ENCODE measurements around the gene ATP6V0D1.

ATP6V0D1 gene

DNA sequence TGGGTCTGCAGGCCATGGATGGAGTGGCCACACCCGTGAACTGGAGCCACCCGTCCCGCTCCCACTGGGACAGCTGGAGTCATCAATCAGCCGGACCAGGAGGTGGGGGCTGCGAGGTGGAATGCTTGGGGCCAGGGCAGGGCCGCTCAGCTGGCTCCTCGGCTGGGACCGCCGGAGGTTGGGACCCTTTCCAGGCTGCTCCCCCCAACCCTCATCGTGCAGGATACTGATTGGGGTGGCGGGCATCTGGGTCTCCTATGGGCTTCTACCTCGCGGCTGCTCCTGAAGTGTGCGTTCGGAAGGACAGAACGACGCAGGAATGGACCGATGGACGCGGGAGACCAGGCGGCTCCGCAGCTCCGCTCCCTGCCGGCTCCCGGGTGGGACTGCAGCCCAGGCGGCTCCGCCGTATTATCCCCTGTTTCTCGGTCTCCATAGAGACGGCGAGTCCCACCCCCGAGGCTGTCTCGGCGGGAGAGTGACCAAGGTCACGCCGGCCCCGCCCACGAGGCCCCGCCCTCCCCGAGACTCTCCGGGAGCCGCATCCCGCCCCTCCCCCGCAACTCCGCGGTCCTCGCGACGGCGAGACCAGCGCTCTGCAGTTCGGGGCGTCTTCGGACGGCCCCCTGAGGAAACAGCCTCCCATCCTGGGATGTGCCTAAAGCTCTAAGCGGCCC is 87.7 kb downstream of the ATP6V0D1 start, which contains the start of gene TPPP3 (continued):
- TF ChIP-seq ZBTB8A (tag by site-specific recombination; IDR thresholded peaks at IDR 0.05) = 0 out of 2 replicates have a peak, but pooled peaks have one; percentile 21
- TF ChIP-seq ZSCAN23 (tag by site-specific recombination; IDR thresholded peaks at IDR 0.05) = no peak
- TF ChIP-seq GLIS1 (tag by site-specific recombination; IDR thresholded peaks at IDR 0.05) = peak; percentile 80
- TF ChIP-seq ZNF600 (tag by site-specific recombination; IDR thresholded peaks at IDR 0.05) = peak; percentile 57; the same call in 1 of the 2 replicates
- no peak for TF ChIP-seq ZNF155 (tag by site-specific recombination; IDR thresholded peaks at IDR 0.05)
- peak; percentile 92 for TF ChIP-seq KLF9 (tag by site-specific recombination; IDR thresholded peaks at IDR 0.05; ENCODE audit: low read depth)
- TF ChIP-seq ZNF837 (tag by site-specific recombination; IDR thresholded peaks at IDR 0.05) = no peak
- no peak for TF ChIP-seq SALL2 (tag by site-specific recombination; IDR thresholded peaks at IDR 0.05; ENCODE audit: borderline replicate concordance)
- TF ChIP-seq ZBTB20 (tag by site-specific recombination; IDR thresholded peaks at IDR 0.05) = no peak
- TF ChIP-seq KLF1 (tag by site-specific recombination; IDR thresholded peaks at IDR 0.05) = peak; percentile 81
- TF ChIP-seq, protein P1, sequence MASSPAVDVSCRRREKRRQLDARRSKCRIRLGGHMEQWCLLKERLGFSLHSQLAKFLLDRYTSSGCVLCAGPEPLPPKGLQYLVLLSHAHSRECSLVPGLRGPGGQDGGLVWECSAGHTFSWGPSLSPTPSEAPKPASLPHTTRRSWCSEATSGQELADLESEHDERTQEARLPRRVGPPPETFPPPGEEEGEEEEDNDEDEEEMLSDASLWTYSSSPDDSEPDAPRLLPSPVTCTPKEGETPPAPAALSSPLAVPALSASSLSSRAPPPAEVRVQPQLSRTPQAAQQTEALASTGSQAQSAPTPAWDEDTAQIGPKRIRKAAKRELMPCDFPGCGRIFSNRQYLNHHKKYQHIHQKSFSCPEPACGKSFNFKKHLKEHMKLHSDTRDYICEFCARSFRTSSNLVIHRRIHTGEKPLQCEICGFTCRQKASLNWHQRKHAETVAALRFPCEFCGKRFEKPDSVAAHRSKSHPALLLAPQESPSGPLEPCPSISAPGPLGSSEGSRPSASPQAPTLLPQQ (tag by site-specific recombination; IDR thresholded peaks at IDR 0.05) = 0 out of 2 replicates have a peak, but pooled peaks have one; percentile 27
- no peak for TF ChIP-seq ZNF621 (tag by site-specific recombination; IDR thresholded peaks at IDR 0.05)
- TF ChIP-seq GLIS2 (tag by site-specific recombination; IDR thresholded peaks at IDR 0.05) = 0 out of 2 replicates have a peak, but pooled peaks have one; percentile 59
- peak; percentile 17; the same call in 1 of the 2 replicates for TF ChIP-seq EGR2 (tag by site-specific recombination; IDR thresholded peaks at IDR 0.05; ENCODE audit: low read depth)
- no peak for TF ChIP-seq ZNF394 (tag by site-specific recombination; IDR thresholded peaks at IDR 0.05; ENCODE audit: borderline replicate concordance)
- no peak for TF ChIP-seq ZNF544 (tag by site-specific recombination; IDR thresholded peaks at IDR 0.05)

DNA sequence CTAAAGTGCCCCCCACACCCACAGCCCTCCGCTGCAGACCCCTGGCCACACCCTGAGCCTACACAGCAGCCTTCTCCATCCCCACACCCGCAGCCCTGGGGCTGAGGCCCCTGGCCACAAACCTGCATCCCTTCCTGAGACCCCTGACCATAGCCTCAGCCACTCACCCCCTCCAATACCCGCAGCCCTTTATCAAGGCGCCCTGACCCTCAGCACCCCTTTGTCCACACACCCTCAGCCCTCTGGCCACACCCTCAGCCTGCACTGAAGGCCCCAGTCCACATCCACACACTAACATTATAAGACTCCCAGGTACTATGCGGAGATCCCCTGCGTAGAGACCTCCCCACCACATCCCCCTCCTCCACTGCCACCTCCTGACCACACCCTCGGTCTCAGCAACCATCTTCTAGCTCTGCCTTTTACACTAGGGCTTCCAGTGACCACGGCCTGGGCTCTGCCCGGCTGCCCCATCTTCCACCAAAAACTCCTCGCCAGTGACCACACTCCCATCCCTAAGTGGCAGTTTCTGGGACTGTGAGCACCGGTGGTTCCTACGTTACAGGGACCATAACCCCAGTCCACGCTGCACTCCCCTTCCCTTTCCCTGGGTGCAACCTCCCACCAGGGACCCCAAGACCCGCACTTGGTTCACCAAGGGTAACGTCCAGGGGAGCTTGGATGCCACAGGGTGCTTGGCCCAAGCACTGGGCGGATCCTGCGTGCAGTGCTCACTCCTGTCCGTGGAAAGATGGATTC is 88.5 kb downstream of the ATP6V0D1 start:
- TF ChIP-seq, protein P2, sequence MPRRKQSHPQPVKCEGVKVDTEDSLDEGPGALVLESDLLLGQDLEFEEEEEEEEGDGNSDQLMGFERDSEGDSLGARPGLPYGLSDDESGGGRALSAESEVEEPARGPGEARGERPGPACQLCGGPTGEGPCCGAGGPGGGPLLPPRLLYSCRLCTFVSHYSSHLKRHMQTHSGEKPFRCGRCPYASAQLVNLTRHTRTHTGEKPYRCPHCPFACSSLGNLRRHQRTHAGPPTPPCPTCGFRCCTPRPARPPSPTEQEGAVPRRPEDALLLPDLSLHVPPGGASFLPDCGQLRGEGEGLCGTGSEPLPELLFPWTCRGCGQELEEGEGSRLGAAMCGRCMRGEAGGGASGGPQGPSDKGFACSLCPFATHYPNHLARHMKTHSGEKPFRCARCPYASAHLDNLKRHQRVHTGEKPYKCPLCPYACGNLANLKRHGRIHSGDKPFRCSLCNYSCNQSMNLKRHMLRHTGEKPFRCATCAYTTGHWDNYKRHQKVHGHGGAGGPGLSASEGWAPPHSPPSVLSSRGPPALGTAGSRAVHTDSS (tag by site-specific recombination; IDR thresholded peaks at IDR 0.05) = no peak
- no peak for TF ChIP-seq ZBTB21 (tag by site-specific recombination; IDR thresholded peaks at IDR 0.05)
- TF ChIP-seq ZNF544 (tag by site-specific recombination; IDR thresholded peaks at IDR 0.05) = no peak
- no peak for TF ChIP-seq ZNF660 (tag by site-specific recombination; IDR thresholded peaks at IDR 0.05)
- TF ChIP-seq KLF1 (tag by site-specific recombination; IDR thresholded peaks at IDR 0.05) = no peak
- no peak for TF ChIP-seq OSR2 (tag by site-specific recombination; IDR thresholded peaks at IDR 0.05)
- TF ChIP-seq ZNF664 (tag by site-specific recombination; IDR thresholded peaks at IDR 0.05) = no peak
- no peak for TF ChIP-seq ZNF530 (tag by site-specific recombination; IDR thresholded peaks at IDR 0.05; ENCODE audit: low read depth)
- TF ChIP-seq, protein P3, sequence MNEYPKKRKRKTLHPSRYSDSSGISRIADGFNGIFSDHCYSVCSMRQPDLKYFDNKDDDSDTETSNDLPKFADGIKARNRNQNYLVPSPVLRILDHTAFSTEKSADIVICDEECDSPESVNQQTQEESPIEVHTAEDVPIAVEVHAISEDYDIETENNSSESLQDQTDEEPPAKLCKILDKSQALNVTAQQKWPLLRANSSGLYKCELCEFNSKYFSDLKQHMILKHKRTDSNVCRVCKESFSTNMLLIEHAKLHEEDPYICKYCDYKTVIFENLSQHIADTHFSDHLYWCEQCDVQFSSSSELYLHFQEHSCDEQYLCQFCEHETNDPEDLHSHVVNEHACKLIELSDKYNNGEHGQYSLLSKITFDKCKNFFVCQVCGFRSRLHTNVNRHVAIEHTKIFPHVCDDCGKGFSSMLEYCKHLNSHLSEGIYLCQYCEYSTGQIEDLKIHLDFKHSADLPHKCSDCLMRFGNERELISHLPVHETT (tag by site-specific recombination; IDR thresholded peaks at IDR 0.05) = no peak
- Histone ChIP-seq H3K36me3 (ENCODE audit: control insufficient read depth in 2 of 2, insufficient read depth in 1 of 2, low read length in 2 of 2) (no peaks in the 10 kb centered on the region), H3K27ac (ENCODE audit: extremely low read depth, low read depth, low read length) (no peak overlapping the region), H3K4me3 (ENCODE audit: low read depth, low read length) (peak overlapping the region; percentile 29; the same call in 1 of the 2 replicates), H3K4me1 (ENCODE audit: control insufficient read depth, insufficient read depth, low read length) (peaks cover 14% of the 10 kb centered on the region), H3K9me3 (ENCODE audit: control insufficient read depth, insufficient read depth, low read depth, low read length) (no peaks in the 10 kb centered on the region)
- ChIA-PET POLR2A (interaction anchor here (1.2 kb wide), 1 partner anchor 10 kb away, joined by 3 read pairs; no protein-coding TSS in a partner anchor), CTCF (interaction anchor here (0.9 to 1.6 kb wide), 5 partner anchors 8 to 146 kb away, joined by 4 to 6 read pairs (median 5); partner anchors contain the start of genes KCTD19 and LRRC36)
